ENCODE measurements around the gene GSK3A. TPM values are rescaled to one million over a fixed set of nuclear protein-coding genes. Genes with fewer than 3 reads are reported as not detected.

The GSK3A gene
- total and polyA plus RNA-seq, 9 of the 15 experiments (the other 6 are each of a cell fraction or from before 2014, with no cell fraction given) = 0.62 to 90.7 (median 33.3) TPM

DNA sequence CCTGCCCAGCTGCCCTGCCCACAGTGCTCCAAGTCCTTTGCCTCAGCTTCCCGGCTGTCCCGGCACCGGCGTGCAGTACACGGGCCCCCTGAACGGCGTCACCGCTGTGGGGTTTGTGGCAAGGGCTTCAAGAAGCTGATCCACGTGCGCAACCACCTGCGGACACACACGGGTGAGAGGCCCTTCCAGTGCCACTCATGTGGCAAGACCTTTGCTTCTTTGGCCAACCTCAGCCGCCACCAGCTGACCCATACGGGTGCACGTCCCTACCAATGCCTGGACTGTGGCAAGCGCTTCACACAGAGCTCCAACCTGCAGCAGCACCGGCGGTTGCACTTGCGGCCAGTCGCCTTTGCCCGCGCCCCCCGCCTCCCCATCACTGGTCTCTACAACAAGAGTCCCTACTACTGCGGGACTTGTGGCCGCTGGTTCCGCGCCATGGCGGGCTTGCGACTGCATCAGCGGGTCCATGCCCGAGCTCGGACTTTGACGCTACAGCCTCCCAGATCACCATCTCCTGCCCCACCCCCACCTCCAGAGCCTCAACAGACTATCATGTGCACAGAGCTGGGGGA, 16.6 kb downstream of the GSK3A start:
- Histone ChIP-seq H3K27me3 (ENCODE audit: control insufficient read depth in 2 of 2, insufficient read depth in 2 of 2, low read length in 2 of 2) (no peaks in the 10 kb centered on the region), H3K9me1 (ENCODE audit: control insufficient read depth, insufficient read depth, low read length) (no peaks in the 10 kb centered on the region), H3K36me3 (ENCODE audit: control insufficient read depth, insufficient read depth, low read length) (peaks cover 78% of the 10 kb centered on the region), H3K4me3 (no peak overlapping the region), H3K4me1 (replicated peaks in 1 of 2; ENCODE audit: control insufficient read depth in 2 of 2, insufficient read depth in 2 of 2, low read length in 2 of 2) (peaks cover 21 to 43% of the 10 kb centered on the region in 2 experiments), H3K79me2 (ENCODE audit: control insufficient read depth, insufficient read depth, low read length) (peaks cover 69% of the 10 kb centered on the region), H2AFZ (ENCODE audit: low read depth, low read length) (no peak overlapping the region), H3K9me3 (replicated peaks; ENCODE audit: control insufficient read depth, insufficient read depth, low read depth, low read length) (no peaks in the 10 kb centered on the region), H3K9ac (ENCODE audit: insufficient read depth in 1 of 2, low read depth in 2 of 2, low read length in 2 of 2) (no peak overlapping the region), H3K4me2 (ENCODE audit: insufficient read depth, low read length) (no peak overlapping the region), H3K27ac (ENCODE audit: extremely low read depth, low read depth, low read length) (no peak overlapping the region), H4K20me1 (replicated peaks; ENCODE audit: control insufficient read depth, insufficient read depth, low read length) (peaks cover 23% of the 10 kb centered on the region)
- intact Hi-C loops (cut with micrococcal nuclease) = loop anchor here (5.0 kb wide), 1 partner anchor 44 kb away; no protein-coding TSS in a partner anchor
- DNase-seq (ENCODE audit: extremely low read depth in 1 of 4, low spot score in 3 of 4) (no peak), ATAC-seq (no peak), FAIRE-seq (no peak)
- TF ChIP-seq ZBTB33 (CRISPR knock-in tag; IDR thresholded peaks at IDR 0.05) = peak; percentile 64
- no peak for TF ChIP-seq ZNF217 (CRISPR knock-in tag; IDR thresholded peaks at IDR 0.05)
- TF ChIP-seq CREB5 (CRISPR knock-in tag; IDR thresholded peaks at IDR 0.05) = no peak
- TF ChIP-seq POLR2G (IDR thresholded peaks at IDR 0.05; ENCODE audit: low read depth, low read length) = peak; percentile 49; the same call in 1 of the 2 replicates
- TF ChIP-seq HEY1 (CRISPR knock-in tag; IDR thresholded peaks at IDR 0.05; ENCODE audit: borderline replicate concordance) = no peak
- no peak for TF ChIP-seq SMAD4 (CRISPR knock-in tag; conservative IDR thresholded peaks at IDR 0.05)
- TF ChIP-seq, protein P1, sequence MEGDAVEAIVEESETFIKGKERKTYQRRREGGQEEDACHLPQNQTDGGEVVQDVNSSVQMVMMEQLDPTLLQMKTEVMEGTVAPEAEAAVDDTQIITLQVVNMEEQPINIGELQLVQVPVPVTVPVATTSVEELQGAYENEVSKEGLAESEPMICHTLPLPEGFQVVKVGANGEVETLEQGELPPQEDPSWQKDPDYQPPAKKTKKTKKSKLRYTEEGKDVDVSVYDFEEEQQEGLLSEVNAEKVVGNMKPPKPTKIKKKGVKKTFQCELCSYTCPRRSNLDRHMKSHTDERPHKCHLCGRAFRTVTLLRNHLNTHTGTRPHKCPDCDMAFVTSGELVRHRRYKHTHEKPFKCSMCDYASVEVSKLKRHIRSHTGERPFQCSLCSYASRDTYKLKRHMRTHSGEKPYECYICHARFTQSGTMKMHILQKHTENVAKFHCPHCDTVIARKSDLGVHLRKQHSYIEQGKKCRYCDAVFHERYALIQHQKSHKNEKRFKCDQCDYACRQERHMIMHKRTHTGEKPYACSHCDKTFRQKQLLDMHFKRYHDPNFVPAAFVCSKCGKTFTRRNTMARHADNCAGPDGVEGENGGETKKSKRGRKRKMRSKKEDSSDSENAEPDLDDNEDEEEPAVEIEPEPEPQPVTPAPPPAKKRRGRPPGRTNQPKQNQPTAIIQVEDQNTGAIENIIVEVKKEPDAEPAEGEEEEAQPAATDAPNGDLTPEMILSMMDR (IDR thresholded peaks at IDR 0.05 in 2 of 3, conservative IDR thresholded peaks at IDR 0.05 in 1 of 3; ENCODE audit: insufficient read depth in 2 of 3, low read depth in 1 of 3, low read length in 3 of 3) = no peak
- no peak for TF ChIP-seq PHF21A (IDR thresholded peaks at IDR 0.05; ENCODE audit: borderline replicate concordance, low read depth)
- ChIA-PET POLR2A (interaction anchor here (0.6 to 7.2 kb wide), 3 partner anchors 14 to 1793 kb away, joined by 3 to 116 read pairs (median 3); partner anchors contain the start of gene GSK3A), CTCF (ENCODE audit: low intra/inter-chr PET ratio) (no interaction called here)
- WGBS (ENCODE audit: insufficient coverage, low coverage, missing lambda C conversion rate) = 95% methylated on average over 19 of the region's 33 CpGs
- no TSS peak for BruUV-seq (replicated peaks)
- in situ Hi-C loops (cut with MboI) = no loop called here
